Measurements from ENCODE around the gene EFHC2. TPM values are rescaled to one million over a fixed set of nuclear protein-coding genes. Genes with fewer than 3 reads are reported as not detected.
A peak's percentile ranks its signal among the peaks of the same experiment; 100 is the strongest.

The EFHC2 gene
- total RNA-seq, 1 donor from 2014 or later = 0.77 TPM

GRCh38 chrX:44349561-44349960, 6.1 kb upstream of the EFHC2 start:
- no peaks in the 10 kb centered on the region for H3K27me3 Mint-ChIP-seq (ENCODE audit: low read depth)

GRCh38 chrX:44344687-44345086, 1.2 kb upstream of the EFHC2 start:
- H3K4me3 Mint-ChIP-seq = peak overlapping the region; percentile 58
- no peak for DNase-seq (ENCODE audit: low read depth, low spot score)
- peaks cover 10% of the 10 kb centered on the region for H3K4me1 Mint-ChIP-seq
- no peaks in the 10 kb centered on the region for H3K9me3 Mint-ChIP-seq
- no peak overlapping the region for H3K27ac Mint-ChIP-seq (ENCODE audit: unreplicated experiment)
- no peaks in the 10 kb centered on the region for H3K27me3 Mint-ChIP-seq (ENCODE audit: low read depth)
- no peak for TF ChIP-seq CTCF (conservative IDR thresholded peaks at IDR 0.05)
- no peaks in the 10 kb centered on the region for H3K36me3 Mint-ChIP-seq (ENCODE audit: low read depth)

More at GRCh38 chrX:44349561-44349960, 6.1 kb upstream of the EFHC2 start:
- TF ChIP-seq CTCF (conservative IDR thresholded peaks at IDR 0.05) = no peak
- Mint-ChIP-seq H3K27ac (ENCODE audit: unreplicated experiment) (no peak overlapping the region), H3K4me1 (peaks cover 4% of the 10 kb centered on the region), H3K9me3 (no peaks in the 10 kb centered on the region), H3K36me3 (ENCODE audit: low read depth) (no peaks in the 10 kb centered on the region), H3K4me3 (no peak overlapping the region)
- DNase-seq (ENCODE audit: low read depth, low spot score) = no peak

GRCh38 chrX:44344194-44344593, 722 bp upstream of the EFHC2 start:
- no peak for TF ChIP-seq CTCF (conservative IDR thresholded peaks at IDR 0.05)
- H3K4me3 Mint-ChIP-seq = peak overlapping the region; percentile 58
- H3K27ac Mint-ChIP-seq (ENCODE audit: unreplicated experiment) = no peak overlapping the region
- H3K4me1 Mint-ChIP-seq = peaks cover 10% of the 10 kb centered on the region
- H3K36me3 Mint-ChIP-seq (ENCODE audit: low read depth) = no peaks in the 10 kb centered on the region
- H3K27me3 Mint-ChIP-seq (ENCODE audit: low read depth) = no peaks in the 10 kb centered on the region
- DNase-seq (ENCODE audit: low read depth, low spot score) = no peak
- H3K9me3 Mint-ChIP-seq = no peaks in the 10 kb centered on the region

- peak overlapping the region; percentile 69 for H3K4me3 Mint-ChIP-seq
- H3K4me1 Mint-ChIP-seq = peaks cover 10% of the 10 kb centered on the region
- no peak for DNase-seq (ENCODE audit: low read depth, low spot score)
- H3K27ac Mint-ChIP-seq (ENCODE audit: unreplicated experiment) = no peak overlapping the region
- no peak for TF ChIP-seq CTCF (conservative IDR thresholded peaks at IDR 0.05)
- no peaks in the 10 kb centered on the region for H3K27me3 Mint-ChIP-seq (ENCODE audit: low read depth)
- H3K9me3 Mint-ChIP-seq = no peaks in the 10 kb centered on the region
- H3K36me3 Mint-ChIP-seq (ENCODE audit: low read depth) = no peaks in the 10 kb centered on the region
Measured at GRCh38 chrX:44342866-44343265, 606 bp downstream of the EFHC2 start.

GRCh38 chrX:44338361-44338760, 5.1 kb downstream of the EFHC2 start:
- no peak overlapping the region for H3K27ac Mint-ChIP-seq (ENCODE audit: unreplicated experiment)
- no peaks in the 10 kb centered on the region for H3K27me3 Mint-ChIP-seq (ENCODE audit: low read depth)
- no peak for DNase-seq (ENCODE audit: low read depth, low spot score)
- H3K4me3 Mint-ChIP-seq = no peak overlapping the region
- H3K4me1 Mint-ChIP-seq = no peaks in the 10 kb centered on the region
- H3K36me3 Mint-ChIP-seq (ENCODE audit: low read depth) = no peaks in the 10 kb centered on the region
- H3K9me3 Mint-ChIP-seq = no peaks in the 10 kb centered on the region
- TF ChIP-seq CTCF (conservative IDR thresholded peaks at IDR 0.05) = no peak

- Mint-ChIP-seq H3K4me1 (no peaks in the 10 kb centered on the region), H3K27me3 (ENCODE audit: low read depth) (no peaks in the 10 kb centered on the region), H3K9me3 (peaks cover 4% of the 10 kb centered on the region), H3K27ac (ENCODE audit: unreplicated experiment) (no peak overlapping the region), H3K36me3 (ENCODE audit: low read depth) (no peaks in the 10 kb centered on the region), H3K4me3 (no peak overlapping the region)
- no peak for DNase-seq (ENCODE audit: low read depth, low spot score)
- TF ChIP-seq CTCF (conservative IDR thresholded peaks at IDR 0.05) = no peak
Measured at GRCh38 chrX:44332437-44332836, 11.0 kb downstream of the EFHC2 start.
